Caco-2 (cell line): ENCODE data around the gene HSPB2. TPM values are rescaled to one million over a fixed set of nuclear protein-coding genes. Genes with fewer than 3 reads are reported as not detected.
"Not testable (repeated sequence)": the region's sequence is repeated elsewhere in the genome, so short reads cannot be mapped to it uniquely, and the experiment has no call there.

Source experiments
- BruUV-seq: library from RNA; stranded (reverse); fragments of 400-500 nt; replicated peaks from 2 replicates; lab custom pipeline; 2021; lab: Mats Ljungman, UMichigan
- CTCF ChIA-PET: fragments of 300-600 bp; sonication (Branson Sonifier 250); formaldehyde crosslinking; loops from one replicate; lab custom pipeline; 2022; ENCODE audit warnings: antibody characterized with exemption; lab: Charles Lee
- POLR2A ChIA-PET: fragments of 300-600 bp; sonication (Branson Sonifier 250); formaldehyde crosslinking; loops from one replicate; lab custom pipeline; 2022; ENCODE audit warnings: antibody characterized with exemption; lab: Charles Lee
- DNase-seq, 2 experiments: peaks; one replicate each; pipeline versions ENCODE4 v3.0.0 to v3.0.0-alpha.2; 2020 to 2022
- H3K27me3 ChIP-seq: replicated peaks from 2 replicates; pipeline ENCODE4 v1.6.0; 2011; ENCODE audit warnings: low read length; ENCODE audit not compliant: control insufficient read depth, insufficient read depth
- H3K36me3 ChIP-seq: 2 replicates; pipeline ENCODE4 v1.5.1; 2011; ENCODE audit warnings: low read length; ENCODE audit not compliant: control insufficient read depth, insufficient read depth
- H3K4me1 ChIP-seq: fragments of 250-450 bp; sonication (Bioruptor Pico); 2 replicates; pipeline ENCODE4 v1.5.1; 2020; ENCODE audit warnings: mild to moderate bottlenecking
- H3K4me3 ChIP-seq: 2 replicates; pipeline ENCODE4 v1.5.1; 2011; ENCODE audit warnings: low read depth, mild to moderate bottlenecking, control low read depth, low read length
- H3K9me3 ChIP-seq: fragments of 250-450 bp; sonication (Bioruptor Pico); 2 replicates; pipeline ENCODE4 v1.5.1; 2020; ENCODE audit warnings: mild to moderate bottlenecking, moderate library complexity
- H3K27ac Mint-ChIP-seq: one replicate; pipeline ENCODE4 v1.8.0; 2022; ENCODE audit warnings: mixed read lengths; ENCODE audit not compliant: unreplicated experiment
- H3K27me3 Mint-ChIP-seq: one replicate; pipeline ENCODE4 v1.8.0; 2022; ENCODE audit warnings: mixed read lengths; ENCODE audit not compliant: insufficient read depth, unreplicated experiment
- H3K36me3 Mint-ChIP-seq: one replicate; pipeline ENCODE4 v1.8.0; 2022; ENCODE audit warnings: mild to moderate bottlenecking, mixed read lengths; ENCODE audit not compliant: insufficient read depth, unreplicated experiment
- H3K4me1 Mint-ChIP-seq: one replicate; pipeline ENCODE4 v1.8.0; 2022; ENCODE audit warnings: low read depth, mixed read lengths; ENCODE audit not compliant: unreplicated experiment
- H3K4me3 Mint-ChIP-seq: one replicate; pipeline ENCODE4 v1.8.0; 2022; ENCODE audit warnings: mild to moderate bottlenecking, moderate library complexity, mixed read lengths; ENCODE audit not compliant: unreplicated experiment
- H3K9me3 Mint-ChIP-seq: one replicate; pipeline ENCODE4 v1.8.0; 2022; ENCODE audit warnings: mixed read lengths; ENCODE audit not compliant: unreplicated experiment
- CTCF ChIP-seq, 2 experiments: fragments of 200-600 bp in 1 of 2; IDR thresholded peaks; 1 replicate in 1 of 2; 2 replicates in 1 of 2; pipeline versions ENCODE4 v1.5.1 to v1.8.0; 2011 to 2022; ENCODE audit warnings: antibody characterized with exemption in 1 of 2, control low read depth in 1 of 2, inconsistent platforms in 1 of 2, low read depth in 1 of 2, low read length in 1 of 2, mild to moderate bottlenecking in 1 of 2, moderate library complexity in 1 of 2; ENCODE audit not compliant: insufficient read depth in 1 of 2, severe bottlenecking in 1 of 2, unreplicated experiment in 1 of 2
- intact Hi-C: fragments of 100-400 bp; cut with micrococcal nuclease; formaldehyde crosslinking; loops from one replicate; pipeline ENCODE4 v1.10.0; 2022; ENCODE audit not compliant: unreplicated experiment
- total RNA-seq: library from RNA; stranded (reverse); gene quantifications from 2 replicates; pipeline ENCODE4 v1.2.3, GENCODE V29; 2022

The HSPB2 gene
- total RNA-seq, 1 experiment from 2014 or later = not detected

- H3K4me1 ChIP-seq = peaks cover 17% of the 10 kb centered on the region
Observed at GRCh38 chr11:111932611-111932950, 20.0 kb downstream of the HSPB2 start.

GRCh38 chr11:111933176-111933575 is 20.6 kb downstream of the HSPB2 start:
- CTCF ChIA-PET = interaction anchor here (0.6 to 5.5 kb wide), 2 partner anchors 48 to 857 kb away, joined by 3 to 66 read pairs; no protein-coding TSS in a partner anchor
- POLR2A ChIA-PET, intact Hi-C loops, H3K27me3 Mint-ChIP-seq, BruUV-seq, H3K4me3 ChIP-seq, H3K9me3 Mint-ChIP-seq, H3K36me3 Mint-ChIP-seq, H3K27me3 ChIP-seq, H3K4me3 Mint-ChIP-seq, H3K36me3 ChIP-seq, H3K27ac Mint-ChIP-seq, H3K9me3 ChIP-seq, DNase-seq: not testable (repeated sequence)
- peaks cover 17% of the 10 kb centered on the region for H3K4me1 ChIP-seq
- H3K4me1 Mint-ChIP-seq = peaks cover 15% of the 10 kb centered on the region

More at GRCh38 chr11:111932611-111932950, 20.0 kb downstream of the HSPB2 start:
- ChIA-PET CTCF (interaction anchor here (1.4 to 2.0 kb wide), 4 partner anchors 11 to 65 kb away, joined by 4 to 102 read pairs (median 6); partner anchors contain the start of gene ALG9), POLR2A (no interaction called here)
- H3K4me1 Mint-ChIP-seq = peaks cover 15% of the 10 kb centered on the region
- H3K27me3 ChIP-seq = no peaks in the 10 kb centered on the region
- H3K36me3 Mint-ChIP-seq = peaks cover 3% of the 10 kb centered on the region
- H3K9me3 ChIP-seq = no peaks in the 10 kb centered on the region
- H3K27ac Mint-ChIP-seq = no peak overlapping the region
- H3K9me3 Mint-ChIP-seq = no peaks in the 10 kb centered on the region
- no peak for TF ChIP-seq CTCF (IDR thresholded peaks at IDR 0.05; ENCODE audit: insufficient read depth in 1 of 2, low read depth in 1 of 2, low read length in 1 of 2, severe bottlenecking in 1 of 2, unreplicated experiment in 1 of 2)
- H3K4me3 Mint-ChIP-seq = no peak overlapping the region
- H3K27me3 Mint-ChIP-seq = no peaks in the 10 kb centered on the region
- no peak overlapping the region for H3K4me3 ChIP-seq
- no peaks in the 10 kb centered on the region for H3K36me3 ChIP-seq
- BruUV-seq = no TSS peak
- intact Hi-C loops = no loop called here
- DNase-seq = no peak

- Mint-ChIP-seq H3K4me3 (no peak overlapping the region), H3K27me3 (no peaks in the 10 kb centered on the region)
- peaks cover 17% of the 10 kb centered on the region for H3K4me1 ChIP-seq
Observed at GRCh38 chr11:111933872-111934271, 21.3 kb downstream of the HSPB2 start.

More at GRCh38 chr11:111933872-111934271, 21.3 kb downstream of the HSPB2 start:
- POLR2A ChIA-PET = interaction anchor here (0.6 to 1.0 kb wide), 3 partner anchors 15 to 75 kb away, joined by 3 to 5 read pairs (median 3); partner anchors contain the start of gene C11orf52
- no peaks in the 10 kb centered on the region for H3K27me3 ChIP-seq
- Mint-ChIP-seq H3K27ac (no peak overlapping the region), H3K36me3 (peaks cover 5% of the 10 kb centered on the region), H3K4me1 (peaks cover 15% of the 10 kb centered on the region), H3K9me3 (no peaks in the 10 kb centered on the region)
- BruUV-seq = no TSS peak
- no peak overlapping the region for H3K4me3 ChIP-seq
- no peaks in the 10 kb centered on the region for H3K36me3 ChIP-seq
- no peaks in the 10 kb centered on the region for H3K9me3 ChIP-seq
- TF ChIP-seq CTCF (IDR thresholded peaks at IDR 0.05; ENCODE audit: insufficient read depth in 1 of 2, low read depth in 1 of 2, low read length in 1 of 2, severe bottlenecking in 1 of 2, unreplicated experiment in 1 of 2) = no peak
- intact Hi-C loops = no loop called here
- CTCF ChIA-PET = interaction anchor here (0.7 to 5.5 kb wide), 4 partner anchors 11 to 89 kb away, joined by 3 to 66 read pairs (median 6); no protein-coding TSS in a partner anchor
- no peak for DNase-seq
